ENCODE results near the gene PLPP4.

Gene PLPP4

GRCh38 chr10:120457431-120458172 is 575 bp downstream of the PLPP4 start:
- DNase-seq, result no peak

GRCh38 chr10:120458432-120458831 is 1.4 kb downstream of the PLPP4 start:
- no peak for DNase-seq

GRCh38 chr10:120459185-120459584 is 2.2 kb downstream of the PLPP4 start:
- peak in 1 of 2 experiments; percentile 46 for DNase-seq

- DNase-seq, result no peak
These were observed 3.2 kb downstream of the PLPP4 start for GRCh38 chr10:120460186-120460585.

GRCh38 chr10:120460776-120461175 is 3.7 kb downstream of the PLPP4 start:
- DNase-seq, result no peak

GRCh38 chr10:120462018-120462682 is 5.1 kb downstream of the PLPP4 start:
- DNase-seq, result peak in 1 of 2 experiments; percentile 15

- DNase-seq, result no peak
These were observed 8.1 kb downstream of the PLPP4 start for GRCh38 chr10:120465138-120465537.

- peak in 1 of 2 experiments; percentile 26 for DNase-seq
These were observed 9.0 kb downstream of the PLPP4 start for GRCh38 chr10:120466006-120466405.

GRCh38 chr10:120473593-120473992 is 16.6 kb downstream of the PLPP4 start:
- DNase-seq, result no peak

- no peak for DNase-seq
These were observed 17.9 kb downstream of the PLPP4 start for GRCh38 chr10:120474956-120475355.

- DNase-seq, result no peak
These were observed 19.1 kb downstream of the PLPP4 start for GRCh38 chr10:120475844-120476791.

- DNase-seq, result no peak
These were observed 20.2 kb downstream of the PLPP4 start for GRCh38 chr10:120477021-120477742.

GRCh38 chr10:120477743-120478141 is 20.7 kb downstream of the PLPP4 start:
- no peak for DNase-seq

GRCh38 chr10:120478386-120478785 is 21.4 kb downstream of the PLPP4 start:
- DNase-seq, result no peak

GRCh38 chr10:120479506-120479905 is 22.5 kb downstream of the PLPP4 start:
- peak in 1 of 2 experiments; percentile 48 for DNase-seq

GRCh38 chr10:120480065-120480600 is 23.1 kb downstream of the PLPP4 start:
- no peak for DNase-seq

- no peak for DNase-seq
These were observed 23.8 kb downstream of the PLPP4 start for GRCh38 chr10:120480848-120481247.

GRCh38 chr10:120483006-120483405 is 26.0 kb downstream of the PLPP4 start:
- no peak for DNase-seq

GRCh38 chr10:120483651-120484301 is 26.7 kb downstream of the PLPP4 start:
- DNase-seq, result no peak

GRCh38 chr10:120485946-120486345 is 28.9 kb downstream of the PLPP4 start:
- DNase-seq, result no peak

GRCh38 chr10:120486671-120487205 is 29.7 kb downstream of the PLPP4 start:
- DNase-seq, result no peak
